ENCODE results near the gene SMIM7. TPM values are rescaled to one million over a fixed set of nuclear protein-coding genes. Genes with fewer than 3 reads are reported as not detected.

Gene SMIM7
- total and polyA plus RNA-seq, 7 donors, result 65.2 to 110 (median 88.5) TPM

DNA sequence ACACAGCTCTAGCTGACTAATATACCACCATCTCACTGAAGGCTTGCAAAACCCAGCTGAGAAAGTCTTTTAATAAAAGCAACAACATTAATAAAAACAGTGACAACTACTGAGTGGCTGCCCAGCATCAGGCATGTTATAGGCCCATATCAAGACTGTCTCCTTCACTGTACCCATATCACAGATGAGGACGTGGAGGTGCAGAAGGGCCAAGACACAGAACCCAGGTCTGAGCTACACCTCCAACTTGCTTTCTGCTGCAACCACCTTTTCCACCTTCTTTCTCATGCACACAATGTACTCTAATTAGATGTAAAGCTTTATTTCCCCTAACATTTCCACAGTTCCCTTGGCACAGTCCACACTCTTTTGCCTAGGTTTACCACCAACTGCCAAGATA lies 21.3 kb downstream of the SMIM7 start:
- Histone ChIP-seq H3K4me1 (peaks cover 0 to 4% (median 2%) of the 10 kb centered on the region in 4 donors), H3K36me3 (peaks cover 0 to 76% (median 29%) of the 10 kb centered on the region in 4 donors), H3K27me3 (no peaks in the 10 kb centered on the region), H3K27ac (no peak overlapping the region), H3K4me3 (no peak overlapping the region), H3K9me3 (no peaks in the 10 kb centered on the region)
- 100% methylated on average over 1 of the region's 1 CpG for WGBS, 2 donors
- no peak for DNase-seq
- TF ChIP-seq EP300 (IDR thresholded peaks at IDR 0.05), result no peak
- TF ChIP-seq POLR2A (IDR thresholded peaks at IDR 0.05), result no peak
- TF ChIP-seq POLR2AphosphoS5 (IDR thresholded peaks at IDR 0.05), result no peak
- TF ChIP-seq, protein P1, sequence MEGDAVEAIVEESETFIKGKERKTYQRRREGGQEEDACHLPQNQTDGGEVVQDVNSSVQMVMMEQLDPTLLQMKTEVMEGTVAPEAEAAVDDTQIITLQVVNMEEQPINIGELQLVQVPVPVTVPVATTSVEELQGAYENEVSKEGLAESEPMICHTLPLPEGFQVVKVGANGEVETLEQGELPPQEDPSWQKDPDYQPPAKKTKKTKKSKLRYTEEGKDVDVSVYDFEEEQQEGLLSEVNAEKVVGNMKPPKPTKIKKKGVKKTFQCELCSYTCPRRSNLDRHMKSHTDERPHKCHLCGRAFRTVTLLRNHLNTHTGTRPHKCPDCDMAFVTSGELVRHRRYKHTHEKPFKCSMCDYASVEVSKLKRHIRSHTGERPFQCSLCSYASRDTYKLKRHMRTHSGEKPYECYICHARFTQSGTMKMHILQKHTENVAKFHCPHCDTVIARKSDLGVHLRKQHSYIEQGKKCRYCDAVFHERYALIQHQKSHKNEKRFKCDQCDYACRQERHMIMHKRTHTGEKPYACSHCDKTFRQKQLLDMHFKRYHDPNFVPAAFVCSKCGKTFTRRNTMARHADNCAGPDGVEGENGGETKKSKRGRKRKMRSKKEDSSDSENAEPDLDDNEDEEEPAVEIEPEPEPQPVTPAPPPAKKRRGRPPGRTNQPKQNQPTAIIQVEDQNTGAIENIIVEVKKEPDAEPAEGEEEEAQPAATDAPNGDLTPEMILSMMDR (IDR thresholded peaks at IDR 0.05), result no peak
- intact Hi-C loops (cut with DNase I), result no loop called here

DNA sequence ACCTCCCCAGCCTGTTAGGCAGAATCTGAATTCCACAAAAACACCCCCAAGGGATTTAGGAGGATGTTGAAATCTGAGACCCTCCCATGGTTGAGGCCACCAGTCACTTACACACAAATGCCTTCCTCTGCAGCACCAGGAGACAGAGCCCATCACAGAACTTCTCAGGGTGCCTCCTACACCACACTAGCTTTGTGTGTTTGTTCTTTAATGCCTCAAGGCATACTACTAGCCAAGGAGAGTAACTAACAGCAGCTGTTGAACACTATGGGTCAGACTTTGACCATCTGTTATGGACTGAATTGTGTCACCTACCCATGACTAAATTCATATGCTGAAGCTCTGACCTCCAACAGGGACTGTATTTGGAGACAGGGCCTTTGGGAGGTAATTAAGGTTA lies 22.4 kb downstream of the SMIM7 start:
- intact Hi-C loops (cut with DNase I), result no loop called here
- H3K4me1 ChIP-seq, result peaks cover 0 to 4% (median 2%) of the 10 kb centered on the region in 4 donors
- no peak overlapping the region for H3K4me3 ChIP-seq
- H3K27me3 ChIP-seq, result no peaks in the 10 kb centered on the region
- peaks cover 0 to 76% (median 21%) of the 10 kb centered on the region in 4 donors for H3K36me3 ChIP-seq
- no peak overlapping the region for H3K27ac ChIP-seq
- TF ChIP-seq POLR2A (IDR thresholded peaks at IDR 0.05), result no peak
- TF ChIP-seq, protein P1 (IDR thresholded peaks at IDR 0.05), result no peak
- no peak for TF ChIP-seq EP300 (IDR thresholded peaks at IDR 0.05)
- TF ChIP-seq POLR2AphosphoS5 (IDR thresholded peaks at IDR 0.05), result no peak
- H3K9me3 ChIP-seq, result no peaks in the 10 kb centered on the region
- no peak for DNase-seq

GRCh38 chr19:16631465-16631864 lies 28.5 kb downstream of the SMIM7 start:
- WGBS, 2 donors, result 93 to 96% methylated on average over 6 of the region's 6 CpGs
- Histone ChIP-seq H3K36me3 (peaks cover 0 to 57% (median 5%) of the 10 kb centered on the region in 4 donors), H3K27me3 (no peaks in the 10 kb centered on the region), H3K4me1 (peaks cover 0 to 24% (median 20%) of the 10 kb centered on the region in 4 donors), H3K9me3 (no peaks in the 10 kb centered on the region), H3K27ac (no peak overlapping the region), H3K4me3 (no peak overlapping the region)
- DNase-seq, result no peak
- TF ChIP-seq POLR2A (IDR thresholded peaks at IDR 0.05) (no peak), EP300 (IDR thresholded peaks at IDR 0.05) (no peak), POLR2AphosphoS5 (IDR thresholded peaks at IDR 0.05) (no peak)
- TF ChIP-seq, protein P1 (IDR thresholded peaks at IDR 0.05), result no peak
- intact Hi-C loops (cut with DNase I), result no loop called here

DNA sequence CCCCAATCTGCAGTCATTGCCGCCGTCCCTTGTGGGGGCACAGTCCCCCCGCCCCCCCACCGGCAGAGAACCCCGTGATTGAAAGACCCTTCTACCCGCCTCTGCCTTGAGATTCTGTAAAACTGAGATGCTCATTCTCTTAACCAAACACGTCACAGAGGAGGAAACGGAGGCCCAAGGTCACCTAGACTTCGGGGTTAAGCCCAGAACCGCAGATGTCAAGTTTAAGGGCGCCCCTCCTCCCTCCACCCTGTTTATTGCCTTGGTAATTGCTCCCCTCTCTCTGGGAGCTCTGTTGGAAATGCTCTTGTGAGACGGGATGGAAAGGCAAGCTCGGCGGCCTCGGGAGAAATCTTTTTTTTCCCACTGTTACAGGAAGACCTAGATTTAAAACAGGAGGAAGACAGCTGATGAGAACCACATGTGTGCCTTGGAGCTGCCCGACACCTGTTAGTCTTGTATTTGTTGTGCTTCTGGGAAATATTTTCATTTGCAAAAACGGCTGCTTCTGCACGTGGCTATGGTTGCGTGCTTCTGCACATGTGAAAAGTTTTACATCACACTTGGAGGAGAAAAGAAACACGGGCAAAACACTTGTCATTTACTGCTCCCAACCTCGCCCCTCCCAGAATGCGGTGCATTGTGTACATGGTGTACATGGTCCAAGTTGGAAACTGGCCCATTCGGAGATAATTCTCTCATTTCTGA lies 30.8 kb downstream of the SMIM7 start:
- Histone ChIP-seq H3K4me3 (peak overlapping the region; percentile 66 to 99 (median 80)), H3K27ac (peak overlapping the region; percentile 92 to 99 (median 96)), H3K9me3 (no peaks in the 10 kb centered on the region), H3K4me1 (peaks cover 0 to 42% (median 33%) of the 10 kb centered on the region in 4 donors), H3K36me3 (peaks cover 0 to 48% (median 5%) of the 10 kb centered on the region in 4 donors), H3K27me3 (no peaks in the 10 kb centered on the region)
- DNase-seq, result peak; percentile 88
- intact Hi-C loops (cut with DNase I), result loop anchor here (1.0 to 2.0 kb wide), 4 partner anchors 31 to 133 kb away; partner anchors contain the start of genes C19orf44, CALR3, CHERP and SLC35E1
- 3 to 7% methylated on average over 23 of the region's 23 CpGs for WGBS, 2 donors
- TF ChIP-seq POLR2A (IDR thresholded peaks at IDR 0.05) (no peak), EP300 (IDR thresholded peaks at IDR 0.05) (peak in 1 of 4 donors; percentile 38), POLR2AphosphoS5 (IDR thresholded peaks at IDR 0.05) (peak; percentile 38 to 75 (median 67))
- TF ChIP-seq, protein P1 (IDR thresholded peaks at IDR 0.05), result no peak

All from sigmoid colon (tissue), 7 donors.